ENCODE data around the gene ZNF263.
A peak's percentile ranks its signal among the peaks of the same experiment; 100 is the strongest.
"Not testable (repeated sequence)": the region's sequence is repeated elsewhere in the genome, so short reads cannot be mapped to it uniquely, and the experiment has no call there.

ZNF263 gene

GRCh38 chr16:3268294-3268693, 15.0 kb upstream of the ZNF263 start:
- no peak for DNase-seq (ENCODE audit: low read depth, low spot score)

- not testable (repeated sequence) for DNase-seq (ENCODE audit: low read depth, low spot score)
Measured at GRCh38 chr16:3270718-3271117, 12.6 kb upstream of the ZNF263 start.

- DNase-seq (ENCODE audit: low read depth, low spot score): not testable (repeated sequence)
Measured at GRCh38 chr16:3271281-3271680, 12.0 kb upstream of the ZNF263 start.

GRCh38 chr16:3274490-3274889, 8.8 kb upstream of the ZNF263 start:
- DNase-seq (ENCODE audit: low read depth, low spot score): no peak

GRCh38 chr16:3274947-3275346, 8.3 kb upstream of the ZNF263 start:
- DNase-seq (ENCODE audit: low read depth, low spot score): no peak

GRCh38 chr16:3276679-3277078, 6.6 kb upstream of the ZNF263 start:
- DNase-seq (ENCODE audit: low read depth, low spot score): no peak

GRCh38 chr16:3281222-3281820, 2.0 kb upstream of the ZNF263 start:
- DNase-seq (ENCODE audit: low read depth, low spot score): no peak

GRCh38 chr16:3282103-3282729, 1.1 kb upstream of the ZNF263 start:
- DNase-seq (ENCODE audit: low read depth, low spot score): no peak

GRCh38 chr16:3283543-3284447, 504 bp downstream of the ZNF263 start:
- no peak for DNase-seq (ENCODE audit: low read depth, low spot score)

GRCh38 chr16:3285131-3285530, 1.8 kb downstream of the ZNF263 start:
- no peak for DNase-seq (ENCODE audit: low read depth, low spot score)

- no peak for DNase-seq (ENCODE audit: low read depth, low spot score)
Measured at GRCh38 chr16:3289998-3290673, 6.8 kb downstream of the ZNF263 start.

- no peak for DNase-seq (ENCODE audit: low read depth, low spot score)
Measured at GRCh38 chr16:3292604-3293003, 9.3 kb downstream of the ZNF263 start.

GRCh38 chr16:3295209-3295608, 11.9 kb downstream of the ZNF263 start:
- DNase-seq (ENCODE audit: low read depth, low spot score): no peak

GRCh38 chr16:3295783-3296182, 12.5 kb downstream of the ZNF263 start:
- DNase-seq (ENCODE audit: low read depth, low spot score): no peak

GRCh38 chr16:3304370-3304769, 21.1 kb downstream of the ZNF263 start:
- no peak for DNase-seq (ENCODE audit: low read depth, low spot score)

GRCh38 chr16:3305109-3306068, 22.1 kb downstream of the ZNF263 start, which contains the start of the genes TIGD7 and ZNF75A:
Gene TIGD7 (minus strand): TSS chr16:3305430. CDS start chr16:3300614, 4,816 bp downstream.
Gene ZNF75A (plus strand): TSS chr16:3305497. CDS start chr16:3308429, 2,932 bp downstream.
- DNase-seq (ENCODE audit: low read depth, low spot score): peak; percentile 60

GRCh38 chr16:3306078-3306477, 22.8 kb downstream of the ZNF263 start:
- no peak for DNase-seq (ENCODE audit: low read depth, low spot score)

GRCh38 chr16:3311496-3311895, 28.2 kb downstream of the ZNF263 start:
- no peak for DNase-seq (ENCODE audit: low read depth, low spot score)

GRCh38 chr16:3317315-3317999, 34.2 kb downstream of the ZNF263 start:
- DNase-seq (ENCODE audit: low read depth, low spot score): no peak

GRCh38 chr16:3321816-3322215, 38.5 kb downstream of the ZNF263 start:
- no peak for DNase-seq (ENCODE audit: low read depth, low spot score)
